IgD-negative memory B cell (primary cell): Measurements from ENCODE around the gene TMEM141. TPM values are rescaled to one million over a fixed set of nuclear protein-coding genes. Genes with fewer than 3 reads are reported as not detected.
"Not testable (repeated sequence)": the region's sequence is repeated elsewhere in the genome, so short reads cannot be mapped to it uniquely, and the experiment has no call there.

ENCODE experiments used
- H3K27ac Mint-ChIP-seq, 3 donors: one replicate each; pipeline ENCODE4 v1.8.0; 2020 to 2022; ENCODE audit warnings: mild to moderate bottlenecking in 3 of 3, mixed read lengths in 3 of 3, moderate library complexity in 1 of 3
- H3K27me3 Mint-ChIP-seq: one replicate; pipeline ENCODE4 v1.8.0; 2021; ENCODE audit warnings: mixed read lengths
- H3K36me3 Mint-ChIP-seq: one replicate; pipeline ENCODE4 v1.8.0; 2020; ENCODE audit warnings: mild to moderate bottlenecking, mixed read lengths
- H3K4me1 Mint-ChIP-seq, 3 donors: one replicate each; pipeline ENCODE4 v1.8.0; 2020 to 2022; ENCODE audit warnings: mixed read lengths in 3 of 3, mild to moderate bottlenecking in 1 of 3
- H3K4me3 Mint-ChIP-seq, 4 donors: one replicate each; pipeline ENCODE4 v1.8.0; 2020 to 2022; ENCODE audit warnings: mild to moderate bottlenecking in 4 of 4, mixed read lengths in 4 of 4, moderate library complexity in 3 of 4
- H3K9me3 Mint-ChIP-seq, 3 donors: one replicate each; pipeline ENCODE4 v1.8.0; 2020 to 2021; ENCODE audit warnings: mixed read lengths in 3 of 3, mild to moderate bottlenecking in 1 of 3
- polyA plus RNA-seq: library from polyadenylated mRNA; unstranded; fragments of 300-500 nt; fragmentation: Illumina TruSeq; gene quantifications from one replicate; pipeline ENCODE4 v1.2.3, GENCODE V29; 2021

Gene TMEM141
- polyA plus RNA-seq, 1 donor from 2014 or later = 45.9 TPM

- peak overlapping the region; percentile 87 to 98 (median 94) for H3K4me3 Mint-ChIP-seq
- no peaks in the 10 kb centered on the region for H3K9me3 Mint-ChIP-seq
- peaks cover 3% of the 10 kb centered on the region for H3K27me3 Mint-ChIP-seq
- no peaks in the 10 kb centered on the region for H3K36me3 Mint-ChIP-seq
- peak overlapping the region; percentile 92 to 99 (median 98) for H3K27ac Mint-ChIP-seq
- peaks cover 0 to 23% (median 19%) of the 10 kb centered on the region in 3 donors for H3K4me1 Mint-ChIP-seq
These were observed 552 bp downstream of the TMEM141 start for GRCh38 chr9:136791516-136792276.

GRCh38 chr9:136792321-136793085, 1.4 kb downstream of the TMEM141 start:
- peaks cover 2% of the 10 kb centered on the region for H3K27me3 Mint-ChIP-seq
- H3K27ac Mint-ChIP-seq = peak overlapping the region; percentile 71 to 99 (median 92)
- peak overlapping the region in 1 of 4 donors; percentile 98 for H3K4me3 Mint-ChIP-seq
- no peaks in the 10 kb centered on the region for H3K9me3 Mint-ChIP-seq
- H3K4me1 Mint-ChIP-seq = peaks cover 0 to 25% (median 18%) of the 10 kb centered on the region in 3 donors
- no peaks in the 10 kb centered on the region for H3K36me3 Mint-ChIP-seq

GRCh38 chr9:136793086-136793946, 2.2 kb downstream of the TMEM141 start:
- H3K9me3 Mint-ChIP-seq = no peaks in the 10 kb centered on the region
- H3K4me3 Mint-ChIP-seq = peak overlapping the region in 3 of 4 donors; percentile 32 to 78 (median 47)
- no peaks in the 10 kb centered on the region for H3K36me3 Mint-ChIP-seq
- no peaks in the 10 kb centered on the region for H3K27me3 Mint-ChIP-seq
- peaks cover 0 to 21% (median 11%) of the 10 kb centered on the region in 3 donors for H3K4me1 Mint-ChIP-seq
- peak overlapping the region; percentile 63 to 89 (median 71) for H3K27ac Mint-ChIP-seq

- H3K9me3 Mint-ChIP-seq = no peaks in the 10 kb centered on the region
- H3K27ac Mint-ChIP-seq = peak overlapping the region in 1 of 3 donors; percentile 20
- H3K36me3 Mint-ChIP-seq = no peaks in the 10 kb centered on the region
- peaks cover 0 to 19% (median 5%) of the 10 kb centered on the region in 3 donors for H3K4me1 Mint-ChIP-seq
- H3K4me3 Mint-ChIP-seq = peak overlapping the region in 2 of 4 donors; percentile 55 to 56
- no peaks in the 10 kb centered on the region for H3K27me3 Mint-ChIP-seq
These were observed 3.3 kb downstream of the TMEM141 start for GRCh38 chr9:136794281-136794999.

GRCh38 chr9:136795000-136795348, 3.8 kb downstream of the TMEM141 start:
- no peaks in the 10 kb centered on the region for H3K36me3 Mint-ChIP-seq
- peaks cover 0 to 19% (median 5%) of the 10 kb centered on the region in 3 donors for H3K4me1 Mint-ChIP-seq
- no peaks in the 10 kb centered on the region for H3K9me3 Mint-ChIP-seq
- H3K27ac Mint-ChIP-seq = peak overlapping the region in 1 of 3 donors; percentile 5
- H3K27me3 Mint-ChIP-seq = peaks cover 1% of the 10 kb centered on the region
- H3K4me3 Mint-ChIP-seq = peak overlapping the region in 1 of 4 donors; percentile 56

GRCh38 chr9:136796238-136796774, 5.2 kb downstream of the TMEM141 start, which contains the start of gene CCDC183:
TSS of gene CCDC183 (plus strand) at chr9:136796338. CDS start at chr9:136796398, 60 bp downstream.
- Mint-ChIP-seq H3K27ac (peak within 1 kb of the TSS in 2 of 3 donors; percentile 5 to 79), H3K4me3 (peak within 1 kb of the TSS in 2 of 4 donors; percentile 14 to 75), H3K4me1 (peaks cover 6 to 25% (median 11%) of the 10 kb centered on the region in 3 donors), H3K36me3 (no peaks in the 10 kb centered on the region), H3K27me3 (peaks cover 7% of the 10 kb centered on the region), H3K9me3 (no peaks in the 10 kb centered on the region)

GRCh38 chr9:136796775-136797347, 5.7 kb downstream of the TMEM141 start:
- not testable (repeated sequence) for H3K9me3 Mint-ChIP-seq, H3K36me3 Mint-ChIP-seq, H3K27me3 Mint-ChIP-seq
- Mint-ChIP-seq H3K27ac (peak overlapping the region in 1 of 3 donors; percentile 79), H3K4me3 (peak overlapping the region in 1 of 4 donors; percentile 75), H3K4me1 (peaks cover 8 to 26% (median 11%) of the 10 kb centered on the region in 3 donors)

GRCh38 chr9:136798708-136799078, 7.5 kb downstream of the TMEM141 start:
- Mint-ChIP-seq H3K4me3 (peak overlapping the region in 1 of 4 donors; percentile 26), H3K27me3 (peaks cover 9% of the 10 kb centered on the region), H3K27ac (no peak overlapping the region), H3K4me1 (peaks cover 6 to 20% (median 8%) of the 10 kb centered on the region in 3 donors), H3K36me3 (no peaks in the 10 kb centered on the region), H3K9me3 (no peaks in the 10 kb centered on the region)

GRCh38 chr9:136799079-136799853, 8.1 kb downstream of the TMEM141 start:
- Mint-ChIP-seq H3K4me1 (peaks cover 6 to 20% (median 8%) of the 10 kb centered on the region in 3 donors), H3K27ac (peak overlapping the region in 2 of 3 donors; percentile 50 to 91), H3K4me3 (peak overlapping the region; percentile 52 to 95 (median 89)), H3K27me3 (peaks cover 9% of the 10 kb centered on the region), H3K36me3 (peaks cover under 1% of the 10 kb centered on the region), H3K9me3 (no peaks in the 10 kb centered on the region)

GRCh38 chr9:136799854-136800657, 8.9 kb downstream of the TMEM141 start:
- peaks cover 1% of the 10 kb centered on the region for H3K36me3 Mint-ChIP-seq
- peaks cover 6 to 20% (median 8%) of the 10 kb centered on the region in 3 donors for H3K4me1 Mint-ChIP-seq
- H3K9me3 Mint-ChIP-seq = no peaks in the 10 kb centered on the region
- peak overlapping the region; percentile 50 to 91 (median 89) for H3K27ac Mint-ChIP-seq
- peak overlapping the region; percentile 82 to 95 (median 89) for H3K4me3 Mint-ChIP-seq
- H3K27me3 Mint-ChIP-seq = peaks cover 9% of the 10 kb centered on the region

GRCh38 chr9:136802321-136802720, 11.2 kb downstream of the TMEM141 start:
- peaks cover 1% of the 10 kb centered on the region for H3K36me3 Mint-ChIP-seq
- H3K27ac Mint-ChIP-seq = peak overlapping the region in 2 of 3 donors; percentile 50 to 62
- no peaks in the 10 kb centered on the region for H3K9me3 Mint-ChIP-seq
- peak overlapping the region in 2 of 4 donors; percentile 54 to 87 for H3K4me3 Mint-ChIP-seq
- H3K4me1 Mint-ChIP-seq = peaks cover 6 to 21% (median 16%) of the 10 kb centered on the region in 3 donors
- H3K27me3 Mint-ChIP-seq = peaks cover 9% of the 10 kb centered on the region

- not testable (repeated sequence) for H3K36me3 Mint-ChIP-seq, H3K27me3 Mint-ChIP-seq, H3K9me3 Mint-ChIP-seq
- Mint-ChIP-seq H3K4me1 (peaks cover 6 to 21% (median 16%) of the 10 kb centered on the region in 3 donors), H3K4me3 (peak overlapping the region in 1 of 4 donors; percentile 80), H3K27ac (peak overlapping the region in 1 of 3 donors; percentile 56)
These were observed 11.9 kb downstream of the TMEM141 start for GRCh38 chr9:136803009-136803550.
